Stimulated activated CD8-positive, alpha-beta memory T cell treated with anti-CD3 and anti-CD28 coated beads, Interleukin-4, amount 100 ng/mL, for 48 hours (primary cell): ENCODE results near the gene PLEKHG3.

Source experiments
- DNase-seq: peaks from one replicate; pipeline ENCODE4 v3.0.0-alpha.2; 2020

The PLEKHG3 gene

GRCh38 chr14:64766430-64767151 lies 62.4 kb downstream of the PLEKHG3 start:
- no peak for DNase-seq

GRCh38 chr14:64767215-64767964 lies 63.2 kb downstream of the PLEKHG3 start:
- DNase-seq = no peak

- DNase-seq = no peak
Observed at GRCh38 chr14:64768401-64769095, 64.3 kb downstream of the PLEKHG3 start.

GRCh38 chr14:64769096-64770020 lies 65.1 kb downstream of the PLEKHG3 start:
- no peak for DNase-seq

- DNase-seq = no peak
Observed at GRCh38 chr14:64770751-64771150, 66.5 kb downstream of the PLEKHG3 start.

- DNase-seq = no peak
Observed at GRCh38 chr14:64771161-64771560, 66.9 kb downstream of the PLEKHG3 start.

- no peak for DNase-seq
Observed at GRCh38 chr14:64772397-64772950, 68.2 kb downstream of the PLEKHG3 start.

- DNase-seq = no peak
Observed at GRCh38 chr14:64773046-64773445, 68.8 kb downstream of the PLEKHG3 start.

GRCh38 chr14:64773577-64773976 lies 69.4 kb downstream of the PLEKHG3 start:
- no peak for DNase-seq

- no peak for DNase-seq
Observed at GRCh38 chr14:64774272-64774671, 70.0 kb downstream of the PLEKHG3 start.

GRCh38 chr14:64775081-64775777 lies 71.0 kb downstream of the PLEKHG3 start:
- DNase-seq = no peak

- no peak for DNase-seq
Observed at GRCh38 chr14:64777461-64777860, 73.2 kb downstream of the PLEKHG3 start.

GRCh38 chr14:64778104-64778754 lies 74.0 kb downstream of the PLEKHG3 start:
- no peak for DNase-seq

- no peak for DNase-seq
Observed at GRCh38 chr14:64779472-64779871, 75.2 kb downstream of the PLEKHG3 start.

- no peak for DNase-seq
Observed at GRCh38 chr14:64782196-64782595, 78.0 kb downstream of the PLEKHG3 start.

GRCh38 chr14:64784006-64784405 lies 79.8 kb downstream of the PLEKHG3 start:
- no peak for DNase-seq

- no peak for DNase-seq
Observed at GRCh38 chr14:64786296-64787149, 82.3 kb downstream of the PLEKHG3 start.

GRCh38 chr14:64787619-64788018 lies 83.4 kb downstream of the PLEKHG3 start:
- no peak for DNase-seq

GRCh38 chr14:64788706-64789105 lies 84.5 kb downstream of the PLEKHG3 start:
- DNase-seq = no peak

GRCh38 chr14:64789696-64790095 lies 85.5 kb downstream of the PLEKHG3 start:
- DNase-seq = no peak
